Activated CD4-positive, alpha-beta T cell treated with anti-CD3 and anti-CD28 coated beads for 48 hours (primary cell): Measurements from ENCODE around the gene RAB22A.

Source experiments
- DNase-seq: peaks from one replicate; pipeline ENCODE4 v3.0.0-alpha.2; 2020

The RAB22A gene

DNA sequence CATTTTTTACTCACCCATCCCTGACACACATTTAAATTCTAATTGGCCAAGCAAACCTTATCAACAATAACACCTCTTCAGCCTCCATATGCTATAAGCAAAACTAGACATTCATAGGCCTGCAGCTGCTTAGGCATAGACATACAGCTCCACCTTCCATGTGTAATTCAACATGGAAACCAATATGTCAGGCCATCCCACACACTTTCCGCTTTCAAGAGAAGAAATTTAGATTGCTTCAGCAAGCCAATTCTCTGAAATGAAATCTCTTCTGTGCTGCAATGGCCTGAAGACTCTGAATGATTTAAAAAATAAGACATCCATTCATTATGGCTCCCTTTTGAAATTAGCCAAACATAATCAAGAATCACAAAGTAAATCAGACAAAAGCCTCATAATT lies 4.5 kb upstream of the RAB22A start:
- DNase-seq = peak; percentile 15

DNA sequence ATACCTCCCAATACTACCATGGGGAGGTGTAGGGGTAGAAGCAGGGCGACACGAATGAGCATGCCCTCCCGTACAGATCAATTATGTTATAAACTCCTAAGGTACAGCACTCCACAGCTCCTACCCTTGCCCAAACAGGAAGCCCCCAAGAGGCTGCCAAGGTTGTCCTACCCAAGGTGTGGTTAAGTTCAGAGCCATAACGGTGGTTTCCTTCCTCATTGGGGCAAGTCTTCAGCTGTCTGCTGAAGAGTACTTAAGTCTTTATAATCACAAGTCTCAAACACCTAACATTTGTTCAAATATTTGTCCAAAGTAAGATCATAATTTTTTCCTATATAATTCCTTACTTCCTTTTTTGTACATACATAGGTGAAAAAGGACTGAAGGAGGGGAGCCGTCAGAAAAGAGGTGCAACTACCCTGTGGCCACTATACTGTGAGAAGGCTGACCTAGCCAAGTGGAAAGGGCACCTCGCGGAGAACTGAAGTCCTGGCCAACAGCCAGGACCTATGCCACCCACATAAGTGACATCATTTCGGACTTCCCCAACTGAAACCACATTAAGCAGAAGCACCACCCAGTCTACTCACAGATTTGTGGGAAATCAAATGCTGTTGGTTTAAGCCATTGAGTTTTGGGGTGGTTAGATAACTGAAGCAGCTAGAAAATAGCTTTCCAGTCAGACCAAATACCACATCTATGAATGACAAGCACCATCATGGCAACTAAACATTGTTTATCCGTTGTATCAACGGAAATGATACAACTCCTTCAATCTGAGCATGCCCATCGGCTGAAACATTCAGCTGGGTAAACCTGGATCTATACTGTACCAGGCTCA lies 2.9 kb upstream of the RAB22A start:
- peak; percentile 69 for DNase-seq

DNA sequence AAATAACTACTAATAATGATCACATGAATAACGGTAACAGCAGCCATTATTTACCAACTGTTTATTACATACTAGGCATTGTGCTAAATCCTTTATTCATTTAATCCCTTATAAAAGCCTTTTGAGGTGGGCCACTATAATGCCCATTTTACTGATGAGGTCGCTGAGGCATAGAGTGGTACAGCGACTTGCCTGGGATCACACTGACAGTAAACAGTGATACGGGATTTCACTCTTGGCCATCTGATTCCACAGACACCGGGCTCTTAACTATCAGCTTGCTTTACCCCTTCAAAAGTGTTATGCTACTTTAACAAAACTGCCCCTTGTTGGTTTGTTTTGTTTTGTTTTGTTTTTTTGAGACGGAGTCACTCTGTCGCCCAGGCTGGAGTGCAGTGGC lies 2.2 kb upstream of the RAB22A start:
- DNase-seq = no peak

DNA sequence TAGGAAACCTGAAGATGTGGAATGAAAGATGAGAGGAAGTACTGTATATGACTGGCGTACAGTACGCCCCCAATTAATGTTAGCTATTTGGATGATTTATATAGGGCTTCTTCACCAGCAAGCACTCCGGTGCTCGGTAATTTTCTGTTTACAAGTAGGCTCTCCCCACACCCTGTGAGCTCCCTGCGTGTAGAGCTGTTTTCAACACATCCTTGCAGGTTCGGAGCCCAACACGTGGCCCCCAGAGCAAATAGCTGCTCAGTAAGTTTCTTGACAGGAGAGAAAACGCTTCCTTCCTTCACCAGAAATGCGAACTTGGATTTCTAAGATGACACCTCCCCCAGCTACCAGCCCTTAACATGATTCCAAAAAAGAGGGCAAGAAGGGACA lies 1.2 kb upstream of the RAB22A start:
- DNase-seq = no peak

DNA sequence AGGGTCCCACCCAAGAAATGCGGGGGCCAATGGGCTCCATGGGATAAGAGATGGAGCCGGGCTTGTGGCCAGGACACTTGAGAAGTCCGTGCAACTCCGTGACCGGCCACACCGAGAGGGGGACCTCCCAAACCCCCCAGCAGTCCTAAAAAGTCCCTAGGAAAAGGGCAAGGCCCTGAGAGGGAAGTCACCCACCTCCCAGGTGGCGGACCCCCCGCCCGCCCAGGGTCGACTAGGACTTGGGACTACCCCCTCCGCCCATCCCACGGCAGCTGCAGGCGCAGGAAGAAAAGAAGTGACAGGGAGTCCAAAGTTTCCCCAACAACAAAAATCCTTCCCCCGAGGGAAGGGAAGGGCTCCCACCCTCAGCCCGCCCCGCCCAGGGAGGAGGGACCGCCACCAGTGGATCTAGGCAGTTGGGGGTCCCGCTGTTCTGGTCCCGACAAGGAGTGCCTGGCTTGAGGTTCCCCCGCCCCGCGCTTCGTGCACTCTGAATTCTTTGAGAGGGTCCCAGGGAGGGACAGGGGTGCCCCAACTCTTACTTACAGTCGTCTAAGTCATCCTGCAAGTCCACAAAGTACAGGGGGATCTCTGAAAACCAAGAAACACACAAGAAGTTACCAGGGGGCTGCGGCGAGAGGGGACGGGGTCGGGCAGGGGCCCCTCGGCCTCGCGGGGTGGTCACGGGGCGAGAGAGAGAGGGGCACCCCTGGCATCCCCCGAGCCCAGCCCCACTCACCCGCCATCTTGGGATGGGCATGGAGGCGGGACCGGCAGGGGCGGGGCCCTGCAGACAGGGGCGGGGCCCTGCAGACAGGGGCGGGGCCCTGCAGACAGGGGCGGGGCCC lies 611 bp upstream of the RAB22A start:
- DNase-seq = no peak

DNA sequence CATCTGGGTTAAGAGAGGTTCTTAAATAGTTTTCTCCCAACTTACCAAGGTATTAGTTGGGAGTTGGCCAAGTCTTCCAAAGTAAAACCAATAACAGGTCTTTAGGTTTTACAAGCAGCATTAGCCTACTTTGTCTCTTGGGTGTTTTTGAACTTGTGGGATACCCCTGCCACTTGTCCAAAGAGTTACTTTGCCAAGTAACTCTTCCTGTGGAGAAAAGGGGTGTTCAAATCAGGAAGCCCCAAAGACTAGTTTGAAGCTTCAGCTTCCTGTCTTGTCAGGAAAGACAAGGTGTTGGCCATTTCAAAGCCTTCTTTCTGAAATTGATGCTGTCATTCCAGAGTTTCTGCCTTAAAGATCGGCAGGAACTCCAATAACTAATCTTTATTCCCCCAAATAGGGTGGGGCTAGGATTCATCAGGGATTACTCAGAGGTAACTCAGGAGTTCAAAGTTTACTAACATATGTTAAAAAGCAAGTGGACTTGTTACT lies 822 bp downstream of the RAB22A start:
- no peak for DNase-seq

DNA sequence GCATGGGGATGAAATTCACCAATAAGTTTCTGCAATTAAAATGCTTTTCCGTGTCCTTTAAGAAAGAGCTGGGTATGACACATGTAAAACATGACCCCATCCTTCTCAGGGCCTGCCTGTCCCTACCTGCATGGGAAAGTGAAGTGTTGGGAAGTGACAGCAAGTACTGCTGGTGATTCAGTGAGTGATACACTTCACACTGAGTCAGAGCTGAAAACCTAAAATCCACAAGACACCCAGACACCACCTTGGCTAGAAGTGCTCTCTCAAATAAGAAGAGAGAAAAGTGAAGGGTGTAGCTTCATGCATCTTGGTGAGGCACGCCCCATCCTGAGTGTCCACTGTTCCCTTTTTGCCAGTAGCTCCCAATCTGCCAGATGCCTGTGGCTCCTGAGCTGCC lies 3.3 kb downstream of the RAB22A start:
- DNase-seq = peak; percentile 36

DNA sequence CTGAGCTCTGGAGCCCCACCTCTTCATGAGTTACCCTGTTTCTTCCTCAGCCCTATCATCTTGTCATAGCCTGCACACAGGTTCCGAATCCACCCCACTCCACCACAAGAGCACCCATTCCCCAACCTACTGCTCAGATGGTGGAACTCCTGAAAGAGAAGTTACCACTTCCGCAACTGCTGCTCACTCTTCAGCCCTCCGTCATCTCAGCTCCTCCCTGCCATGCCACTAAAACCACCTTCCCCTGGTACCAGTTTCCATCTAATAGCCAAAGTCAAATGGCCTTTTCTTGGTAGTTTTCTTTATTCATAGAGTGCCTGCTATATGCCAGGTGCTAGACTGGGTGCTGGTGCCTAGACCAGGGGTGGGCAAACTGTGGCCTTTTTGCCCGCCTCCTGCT lies 3.9 kb downstream of the RAB22A start:
- DNase-seq = no peak

DNA sequence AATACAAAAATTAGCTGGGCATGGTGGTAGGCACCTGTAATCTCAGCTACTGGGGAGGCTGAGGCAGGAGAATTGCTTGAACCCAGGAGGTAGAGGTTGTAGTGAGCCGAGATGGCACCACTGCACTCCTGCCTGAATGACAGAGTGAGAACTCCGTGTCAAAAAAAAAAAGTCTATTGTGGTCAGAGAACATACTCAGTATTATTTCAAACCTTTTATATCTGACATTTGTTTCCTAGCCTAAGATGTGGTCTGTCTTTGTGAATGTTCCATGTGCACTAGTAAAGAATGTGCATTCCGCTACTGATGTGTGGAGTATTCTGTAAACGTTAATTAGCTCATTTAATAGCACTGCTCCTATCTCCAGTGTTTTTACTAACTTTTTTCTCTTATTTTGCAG lies 11.7 kb downstream of the RAB22A start:
- no peak for DNase-seq

DNA sequence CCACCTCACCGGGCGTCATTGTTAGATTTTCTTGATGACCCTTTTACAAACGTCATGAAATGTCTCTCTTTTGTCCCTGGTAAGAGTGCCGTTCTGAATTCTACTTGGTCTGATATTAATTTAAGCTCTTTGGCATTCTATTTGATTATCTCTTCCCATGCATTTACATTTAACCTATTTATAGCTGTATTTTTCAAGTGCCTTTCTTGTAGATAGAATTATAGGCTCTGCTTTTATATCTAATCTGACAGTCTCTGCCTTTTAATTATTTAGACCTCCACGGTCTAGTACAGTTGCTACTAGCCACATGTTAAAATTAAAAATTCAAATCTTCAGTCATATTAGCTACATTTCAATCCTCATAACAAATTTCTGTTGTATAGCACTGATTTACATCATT lies 12.6 kb downstream of the RAB22A start:
- DNase-seq = no peak

DNA sequence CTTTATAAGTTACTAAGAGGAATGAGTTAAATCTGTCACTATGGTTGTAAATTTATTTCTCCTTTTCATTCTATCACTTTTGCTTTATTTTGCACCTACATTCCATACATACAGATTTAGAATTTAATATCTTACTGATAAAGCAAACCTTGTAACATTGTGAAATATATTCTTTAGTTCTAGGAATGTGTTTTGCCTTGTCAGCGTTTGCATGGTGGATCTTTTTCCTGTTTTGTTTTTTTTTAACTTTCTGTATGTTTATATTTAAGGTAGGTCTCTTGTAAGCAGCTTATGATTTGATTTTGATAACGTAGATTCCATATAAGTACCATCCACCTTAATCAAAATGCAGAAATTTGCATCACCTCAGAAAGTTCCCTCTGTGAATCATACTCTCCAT lies 16.4 kb downstream of the RAB22A start:
- no peak for DNase-seq

DNA sequence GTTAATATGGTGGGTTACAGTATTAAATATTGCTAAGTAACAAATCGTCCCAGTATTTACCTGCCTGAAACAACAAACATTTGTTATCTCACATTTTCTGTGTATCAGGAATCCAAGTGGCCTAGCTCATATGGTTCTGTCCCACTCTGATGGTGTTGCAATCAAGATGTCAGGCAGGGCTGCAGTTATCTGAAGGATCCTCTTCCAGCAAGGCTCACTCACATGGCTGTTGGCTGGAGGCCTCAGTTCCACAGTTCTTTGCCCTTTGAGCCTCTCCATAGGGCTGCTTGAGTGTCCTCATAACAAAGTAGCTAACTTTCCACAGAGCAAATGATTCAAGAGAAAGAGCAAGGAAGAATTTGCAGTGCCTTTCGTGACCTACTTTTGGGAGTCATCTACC lies 17.7 kb downstream of the RAB22A start:
- DNase-seq = no peak

DNA sequence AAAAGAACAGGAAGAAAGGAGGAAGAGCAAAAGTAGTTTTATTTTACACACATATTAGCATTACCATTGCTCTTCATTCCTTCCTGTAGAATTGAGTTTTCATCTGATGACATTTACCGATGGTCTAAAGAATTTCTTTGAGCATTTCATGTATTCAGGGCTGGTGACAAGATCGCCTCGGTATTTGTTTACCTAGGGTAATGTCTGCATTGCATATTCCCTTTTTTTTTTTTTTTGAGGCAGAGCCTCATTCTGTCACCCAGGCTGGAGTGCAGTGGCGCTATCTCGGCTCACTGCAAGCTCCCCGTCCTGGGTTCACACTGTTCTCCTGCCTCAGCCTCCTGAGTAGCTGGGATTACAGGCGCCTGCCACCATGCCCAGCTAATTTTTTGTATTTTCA lies 19.3 kb downstream of the RAB22A start:
- no peak for DNase-seq

DNA sequence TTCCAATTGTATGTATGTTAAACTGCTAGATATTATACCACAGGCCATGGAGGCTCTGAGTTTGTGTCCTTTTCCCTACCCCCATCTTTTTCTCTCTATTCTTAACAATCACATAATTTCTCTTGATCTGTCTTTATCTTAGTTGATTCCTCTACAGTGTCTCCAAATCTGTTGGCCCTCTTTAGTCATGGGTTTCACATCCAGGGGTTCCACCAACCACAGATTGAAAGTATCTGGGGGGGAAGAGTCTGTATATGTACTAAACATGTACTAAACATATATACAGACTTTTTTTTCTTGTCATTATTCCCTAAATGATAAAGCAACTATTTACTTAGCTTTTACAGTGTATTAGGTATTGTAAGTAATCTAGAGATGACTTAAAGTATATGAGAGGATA lies 20.2 kb downstream of the RAB22A start:
- DNase-seq = no peak

DNA sequence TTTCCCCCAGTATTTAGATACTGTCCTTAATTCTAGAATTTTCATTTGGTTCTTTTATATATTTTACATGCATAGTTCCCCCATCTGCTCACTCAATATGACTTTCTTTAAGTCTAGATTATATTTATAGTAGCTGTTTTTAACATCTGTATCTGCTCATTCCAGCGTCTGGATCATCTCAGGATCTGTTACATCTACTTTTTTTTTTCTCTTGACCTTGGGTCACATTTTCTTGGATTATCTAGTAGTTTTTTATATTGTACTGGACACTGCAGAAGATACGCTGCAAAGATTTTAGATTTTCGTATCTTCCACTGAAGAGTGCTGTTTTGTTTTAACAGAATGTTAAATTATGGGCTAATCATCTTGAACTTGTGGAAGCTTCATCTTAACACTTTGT lies 20.7 kb downstream of the RAB22A start:
- DNase-seq = no peak

DNA sequence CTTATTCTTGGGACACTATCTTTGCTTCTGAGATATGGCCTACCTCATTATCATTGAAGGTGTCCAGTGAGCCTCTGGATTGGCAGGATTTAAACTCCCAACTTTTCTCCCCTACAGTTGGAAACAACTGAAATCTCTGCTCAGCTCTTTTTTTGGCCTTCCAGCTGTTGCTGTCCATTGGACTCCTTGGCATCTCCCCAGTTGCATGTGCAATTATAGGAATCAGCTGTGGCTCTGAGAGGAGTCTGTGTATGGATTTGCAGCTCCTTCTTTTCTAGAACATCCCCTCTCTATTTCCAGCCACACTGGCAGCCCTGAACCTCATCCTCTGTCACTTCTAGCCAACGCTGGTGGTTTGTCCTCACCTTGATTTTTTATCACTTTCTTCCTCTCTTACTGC lies 21.2 kb downstream of the RAB22A start:
- no peak for DNase-seq

DNA sequence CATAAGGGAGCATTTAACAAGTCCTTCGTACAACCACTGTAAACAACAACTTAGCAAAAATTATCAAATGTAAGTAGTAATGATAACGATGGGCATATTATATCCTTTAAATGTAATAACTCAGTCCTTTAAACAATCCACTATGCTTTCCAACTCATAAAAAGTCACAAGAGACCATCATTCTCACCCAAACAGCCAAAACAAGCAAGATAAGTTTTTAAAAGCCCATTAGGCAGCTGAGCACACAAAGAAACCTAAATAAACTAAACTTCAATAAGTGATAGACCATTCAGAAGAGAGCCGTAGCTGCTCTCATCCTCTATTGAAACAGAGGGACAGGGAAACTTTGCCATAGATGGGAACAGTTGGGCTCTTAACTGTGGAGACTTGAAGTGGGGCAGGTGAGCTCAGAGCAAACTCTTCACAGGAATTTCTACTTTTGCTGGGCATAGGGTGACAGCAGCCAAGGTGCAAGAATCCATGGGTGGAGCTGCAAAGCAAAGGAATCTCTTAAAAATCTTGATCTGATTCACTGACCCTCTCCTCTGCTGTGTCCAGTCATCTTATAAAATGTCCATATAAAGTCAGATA lies 22.5 kb downstream of the RAB22A start:
- no peak for DNase-seq

DNA sequence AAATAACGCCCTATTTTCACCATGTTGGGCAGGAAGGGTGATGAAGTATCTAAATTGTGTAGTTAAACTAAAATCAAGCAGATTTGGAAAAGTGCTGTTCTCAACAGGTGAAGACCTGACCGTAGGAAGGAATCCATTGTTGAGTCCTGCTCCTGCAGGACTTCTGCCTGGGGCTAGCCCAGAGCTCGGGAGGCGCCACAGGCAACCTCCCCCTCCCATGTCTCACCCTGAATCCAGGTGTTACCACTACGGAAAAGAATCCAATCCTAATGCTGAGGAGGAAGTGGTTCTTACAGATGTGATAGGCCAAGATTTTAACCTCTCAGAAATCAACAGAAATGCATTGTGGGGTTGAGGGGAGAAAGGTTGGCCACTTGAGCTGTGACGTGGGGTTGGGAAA lies 30.2 kb downstream of the RAB22A start:
- no peak for DNase-seq

DNA sequence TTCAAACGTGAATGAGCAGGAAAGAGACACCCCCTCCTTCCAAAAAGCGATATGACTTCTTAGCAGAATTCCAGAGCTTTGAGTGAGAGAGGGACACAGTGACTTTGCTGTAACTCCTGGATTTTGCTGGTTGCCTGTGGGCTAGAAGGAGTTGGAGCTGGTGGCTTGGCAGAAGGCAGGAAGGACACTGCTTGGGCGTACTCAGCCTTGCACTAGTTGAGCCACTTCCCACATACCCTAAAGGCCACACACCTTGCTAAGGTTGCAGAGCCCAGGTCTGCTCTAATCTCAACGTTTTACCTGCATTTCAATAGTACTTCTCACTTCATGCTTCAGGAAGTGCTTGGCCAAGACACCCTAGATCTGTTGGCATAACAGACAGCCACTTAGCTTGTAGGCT lies 30.6 kb downstream of the RAB22A start:
- DNase-seq = no peak

DNA sequence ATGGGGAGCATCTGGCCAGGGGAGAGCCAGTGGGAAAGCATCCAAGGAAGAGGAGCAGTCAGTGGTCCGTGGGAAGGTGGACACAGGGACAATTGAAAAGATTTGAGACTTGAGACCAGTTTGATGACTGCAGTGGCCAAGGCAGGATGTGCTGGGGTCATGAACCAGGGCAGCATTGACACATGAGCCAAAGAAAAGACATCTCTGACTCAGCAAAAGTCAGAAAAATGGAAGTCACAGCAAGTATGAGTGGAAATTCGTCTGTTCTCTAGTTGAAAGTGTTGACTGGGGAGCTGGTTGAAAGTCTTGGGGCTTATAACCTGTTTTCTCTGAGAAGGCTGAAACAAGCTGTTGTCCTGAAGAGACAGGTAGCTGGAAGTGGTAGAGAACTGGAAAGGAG lies 31.3 kb downstream of the RAB22A start:
- DNase-seq = no peak

DNA sequence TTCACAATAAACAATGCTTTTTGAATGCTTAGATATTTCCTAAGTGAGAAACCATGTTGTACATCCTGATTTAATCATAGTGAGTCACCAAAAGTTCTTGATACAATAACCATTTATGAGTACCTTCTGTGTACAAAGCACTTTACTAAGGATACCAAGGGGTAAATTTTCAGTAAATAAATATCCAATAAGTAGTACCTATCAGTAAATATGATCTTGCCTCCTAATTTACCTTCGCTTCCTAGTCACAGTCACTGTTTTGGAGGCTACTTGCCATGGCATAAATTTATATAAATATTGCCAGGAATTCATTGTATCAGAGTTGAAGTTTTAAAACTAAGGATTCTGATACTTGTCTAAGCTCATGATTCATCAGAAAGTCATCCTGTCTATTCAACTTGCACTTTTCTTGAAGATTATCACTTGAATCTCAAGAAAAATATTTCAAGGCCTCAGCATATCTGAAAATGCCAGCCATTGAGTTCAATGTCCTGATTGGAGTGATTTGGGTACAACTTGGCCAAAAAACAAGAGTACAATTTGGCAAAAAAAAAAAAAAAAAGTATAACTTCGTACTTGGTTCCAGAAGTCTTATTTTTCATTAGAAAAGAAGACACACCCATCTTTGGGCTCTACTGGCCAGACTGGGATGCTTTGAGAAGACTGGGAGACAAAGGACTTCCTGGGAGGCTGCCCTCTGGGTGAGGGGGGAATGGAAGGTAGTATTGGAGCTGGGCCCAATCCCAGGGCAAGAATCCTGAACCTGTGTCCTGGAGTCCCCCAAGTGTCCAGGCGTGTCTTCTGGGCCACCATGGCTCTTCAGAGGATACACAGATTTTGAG lies 32.8 kb downstream of the RAB22A start:
- DNase-seq = no peak

DNA sequence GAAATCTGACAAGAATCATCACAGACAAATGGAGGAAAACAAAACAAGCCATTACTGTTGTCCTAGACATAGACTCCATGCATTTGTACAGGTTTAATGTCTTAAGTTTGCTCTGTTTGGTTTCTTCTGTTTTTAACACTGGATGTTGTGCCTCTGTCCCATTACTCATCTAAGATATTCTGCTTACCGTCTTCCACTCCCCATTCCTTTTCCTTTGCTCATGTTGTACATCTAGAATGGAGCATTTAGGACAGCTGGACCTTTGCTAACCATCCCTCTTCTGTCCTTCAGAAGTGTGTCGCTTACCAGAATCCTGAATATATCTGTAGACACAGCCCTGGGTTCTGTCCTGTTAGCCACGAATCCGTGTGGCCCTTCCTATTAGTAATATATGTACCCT lies 35.2 kb downstream of the RAB22A start:
- no peak for DNase-seq

DNA sequence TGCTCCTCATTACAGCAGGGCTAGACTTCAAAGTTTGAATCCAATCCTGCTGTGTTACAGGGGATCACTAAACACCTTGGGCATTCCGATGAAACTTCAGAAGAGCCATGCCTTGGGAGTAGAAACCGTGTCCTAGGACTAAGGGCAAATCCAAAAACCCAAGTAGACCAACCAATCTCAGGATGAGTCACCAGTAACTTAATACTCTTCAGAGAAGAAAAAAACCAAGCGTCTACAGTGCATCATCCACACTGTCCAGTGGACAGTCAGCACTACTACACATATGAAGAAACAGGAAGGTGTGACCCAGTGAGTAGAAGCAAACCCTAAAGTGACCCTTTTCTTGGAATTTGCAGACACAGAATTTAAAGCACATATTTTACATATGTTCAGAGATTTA lies 40.1 kb downstream of the RAB22A start:
- DNase-seq = no peak
